ENCODE measurements around the gene RHBDF2. TPM values are rescaled to one million over a fixed set of nuclear protein-coding genes. Genes with fewer than 3 reads are reported as not detected.
"Not testable (repeated sequence)": the region's sequence is repeated elsewhere in the genome, so short reads cannot be mapped to it uniquely, and the experiment has no call there.

The RHBDF2 gene
- total and polyA plus RNA-seq, 12 donors, result 6.5 to 33.1 (median 9.8) TPM

DNA sequence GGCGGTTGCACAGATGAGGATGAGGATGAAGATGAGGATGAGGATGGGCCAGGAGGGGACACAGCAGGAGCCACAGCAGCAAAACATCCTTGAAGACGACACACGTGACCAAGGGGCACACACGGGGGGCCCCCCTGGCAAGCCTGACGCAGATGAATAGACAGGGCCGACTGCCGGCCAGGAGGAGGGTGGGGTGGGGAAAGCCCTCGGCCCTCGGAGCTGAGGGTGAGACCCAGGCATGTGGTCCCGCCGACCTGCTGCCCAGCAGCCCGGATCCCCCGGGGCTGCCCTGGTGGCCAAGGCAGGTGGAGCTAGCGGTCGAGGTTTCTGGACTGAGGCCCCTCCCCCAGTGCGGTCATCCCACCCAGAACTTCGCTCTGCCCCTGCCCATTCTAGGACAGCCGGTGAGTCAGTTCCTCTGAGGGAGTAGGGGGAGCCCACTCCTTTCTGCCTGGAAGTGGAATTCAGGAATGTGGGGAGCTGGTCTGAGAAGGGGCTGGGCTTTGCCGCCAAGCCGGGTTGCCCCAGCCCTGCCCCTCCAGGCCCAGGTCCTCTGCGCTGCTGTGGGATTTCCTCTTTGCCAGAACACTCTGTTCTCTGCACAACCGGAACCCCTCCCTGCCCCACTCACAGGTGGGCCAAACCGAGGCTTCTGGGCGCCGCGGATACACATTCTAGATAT is 26.3 kb upstream of the RHBDF2 start:
- H3K4me3 ChIP-seq, result peak overlapping the region in 8 of 10 donors; percentile 1 to 49 (median 36)
- intact Hi-C loops (cut with DNase I), result loop anchor here in 2 of 10 donors (10.0 kb wide), 1 partner anchor 97 kb away; no protein-coding TSS in a partner anchor
- WGBS, 2 donors, result 28 to 29% methylated on average over 25 to 26 of the region's 26 CpGs

DNA sequence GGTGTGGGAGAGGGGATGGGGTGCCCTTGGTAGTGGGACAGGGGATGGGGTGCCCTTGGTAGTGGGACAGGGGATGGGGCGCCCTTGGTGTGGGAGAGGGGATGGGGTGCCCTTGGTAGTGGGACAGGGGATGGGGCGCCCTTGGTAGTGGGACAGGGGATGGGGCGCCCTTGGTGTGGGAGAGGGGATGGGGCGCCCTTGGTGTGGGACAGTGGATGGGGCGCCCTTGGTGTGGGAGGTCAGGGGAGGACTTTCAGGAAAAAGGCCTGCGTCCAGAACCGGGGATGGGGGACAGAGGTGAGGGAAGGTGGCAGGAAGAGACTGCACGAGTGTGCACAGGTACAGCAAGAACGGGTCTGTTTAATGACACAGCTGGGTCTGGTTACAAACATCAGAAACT is 25.8 kb upstream of the RHBDF2 start:
- WGBS, 2 donors, result 61 to 69% methylated on average over 9 of the region's 9 CpGs
- peaks cover 45 to 77% (median 70%) of the 10 kb centered on the region in 9 donors for H3K4me1 ChIP-seq
- H3K27ac ChIP-seq, result peak overlapping the region; percentile 93 to 99 (median 96)
- not testable (repeated sequence) for H3K27me3 ChIP-seq, H3K9me3 ChIP-seq, H3K36me3 ChIP-seq, ATAC-seq, DNase-seq
- H3K4me3 ChIP-seq, result peak overlapping the region in 2 of 10 donors; percentile 39 to 43
- intact Hi-C loops (cut with DNase I), result loop anchor here in 2 of 10 donors (10.0 kb wide), 1 partner anchor 98 kb away; no protein-coding TSS in a partner anchor

More for the DNA sequence above, 26.3 kb upstream of the RHBDF2 start:
- H3K4me1 ChIP-seq, result peaks cover 45 to 82% (median 70%) of the 10 kb centered on the region in 9 donors
- H3K36me3 ChIP-seq, result no peaks in the 10 kb centered on the region
- peak; percentile 1 to 57 (median 36) for ATAC-seq
- no peaks in the 10 kb centered on the region for H3K9me3 ChIP-seq
- H3K27me3 ChIP-seq, result no peaks in the 10 kb centered on the region
- peak; percentile 73 to 76 for DNase-seq
- peak in 6 of 9 donors; percentile 11 to 28 (median 16) for TF ChIP-seq CTCF (IDR thresholded peaks at IDR 0.05)
- peak overlapping the region; percentile 93 to 99 (median 96) for H3K27ac ChIP-seq

DNA sequence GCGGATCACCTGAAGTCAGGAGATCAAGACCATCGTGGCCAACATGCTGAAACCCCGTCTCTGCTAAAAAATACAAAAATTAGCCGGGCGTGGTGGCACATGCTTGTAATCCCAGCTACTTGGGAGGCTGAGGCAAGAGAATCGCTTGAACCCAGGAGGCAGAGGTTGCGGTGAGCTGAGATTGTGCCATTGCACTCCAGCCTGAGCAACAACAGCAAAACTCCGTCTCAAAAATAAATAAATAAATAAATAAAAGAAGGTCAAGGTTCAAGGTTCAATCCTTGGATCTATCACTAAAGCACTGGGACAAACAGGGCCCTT is 24.2 kb upstream of the RHBDF2 start:
- not testable (repeated sequence) for DNase-seq, H3K9me3 ChIP-seq, H3K36me3 ChIP-seq, ATAC-seq, H3K27me3 ChIP-seq, H3K4me3 ChIP-seq
- intact Hi-C loops (cut with DNase I), result loop anchor here in 2 of 10 donors (10.0 kb wide), 1 partner anchor 99 kb away; no protein-coding TSS in a partner anchor
- WGBS, 2 donors, result 86 to 95% methylated on average over 8 of the region's 8 CpGs
- Histone ChIP-seq H3K4me1 (peaks cover 31 to 63% (median 56%) of the 10 kb centered on the region in 9 donors), H3K27ac (peak overlapping the region in 9 of 10 donors; percentile 13 to 71 (median 51))

DNA sequence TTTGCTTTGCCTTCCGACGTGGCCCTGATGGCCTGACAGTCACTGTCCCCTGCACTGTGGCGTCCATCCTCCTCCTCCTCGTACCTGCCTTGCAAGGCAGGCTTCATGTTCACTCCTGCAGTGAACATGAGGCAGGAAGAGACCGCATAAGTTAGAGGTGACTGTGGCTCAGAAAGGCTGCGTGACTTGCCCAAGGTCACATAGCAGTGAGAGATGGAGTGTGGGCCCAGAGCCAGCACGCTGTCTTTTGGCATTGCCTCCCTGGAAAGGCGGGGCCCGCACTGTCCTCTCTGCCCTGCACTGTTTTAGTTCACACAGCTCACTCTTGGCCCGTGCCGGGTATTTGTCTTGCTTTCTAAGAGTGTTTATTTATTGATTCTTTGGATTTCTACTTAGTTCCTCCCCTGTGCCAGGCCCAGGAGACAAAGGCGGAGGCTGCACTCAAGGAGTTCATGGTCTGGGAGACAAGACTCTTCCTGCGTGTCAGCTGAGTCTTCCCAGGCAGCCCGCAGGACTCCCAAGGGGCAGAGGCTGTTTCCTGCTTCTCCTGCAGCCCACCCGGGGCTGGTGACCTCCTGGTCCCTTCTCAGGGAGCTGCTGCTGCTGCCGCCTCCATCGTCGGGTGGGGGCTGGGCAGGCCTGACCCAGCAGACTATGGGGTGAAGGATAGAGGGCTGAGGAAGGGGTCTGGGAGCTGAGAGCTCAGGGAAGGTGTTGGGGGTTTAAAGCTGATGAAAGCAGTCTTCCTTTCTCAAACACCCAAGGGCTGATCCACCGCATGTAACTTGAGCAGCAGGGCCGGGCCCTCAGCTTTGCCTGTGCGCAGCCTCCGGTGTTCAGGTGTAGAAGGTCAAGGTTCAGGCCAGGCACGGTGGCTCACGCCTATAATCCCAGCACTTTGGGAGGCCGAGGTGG is 23.6 kb upstream of the RHBDF2 start:
- H3K4me3 ChIP-seq, result no peak overlapping the region
- H3K4me1 ChIP-seq, result peaks cover 27 to 57% (median 50%) of the 10 kb centered on the region in 9 donors
- H3K27ac ChIP-seq, result peak overlapping the region in 9 of 10 donors; percentile 13 to 71 (median 51)
- H3K36me3 ChIP-seq, result no peaks in the 10 kb centered on the region
- ATAC-seq (peak in 5 of 8 donors; percentile 10 to 57 (median 24)), DNase-seq (peak; percentile 65 to 81)
- TF ChIP-seq CTCF (IDR thresholded peaks at IDR 0.05), result no peak
- H3K27me3 ChIP-seq, result no peaks in the 10 kb centered on the region
- intact Hi-C loops (cut with DNase I), result loop anchor here in 6 of 10 donors (1.0 to 10.0 kb wide), 4 partner anchors 61 to 102 kb away; no protein-coding TSS in a partner anchor
- H3K9me3 ChIP-seq, result no peaks in the 10 kb centered on the region
- 52 to 59% methylated on average over 25 of the region's 25 CpGs for WGBS, 2 donors
